Activated CD8-positive, alpha-beta T cell treated with anti-CD3 and anti-CD28 coated beads for 36 hours (primary cell): ENCODE data around the gene OR52K2. TPM values are rescaled to one million over a fixed set of nuclear protein-coding genes. Genes with fewer than 3 reads are reported as not detected.
"Not testable (repeated sequence)": the region's sequence is repeated elsewhere in the genome, so short reads cannot be mapped to it uniquely, and the experiment has no call there.

Experiments used
- ATAC-seq: fragments of 200-7000 bp; cut with Tn5 transposase; one replicate; pipeline ENCODE4 v1.10.0; 2021; ENCODE audit warnings: mild to moderate bottlenecking, moderate library complexity
- CTCF ChIA-PET: fragments of 350-600 bp; sonication (Branson Sonifier 250); formaldehyde crosslinking; loops from one replicate; lab custom pipeline; 2021; ENCODE audit warnings: antibody characterized with exemption; lab: Charles Lee
- POLR2A ChIA-PET: fragments of 350-600 bp; sonication (Branson Sonifier 250); formaldehyde crosslinking; loops from one replicate; lab custom pipeline; 2021; ENCODE audit warnings: antibody characterized with exemption; lab: Charles Lee
- DNase-seq: peaks from one replicate; pipeline ENCODE4 v3.0.0-alpha.2; 2020
- H3K27ac Mint-ChIP-seq: one replicate; pipeline ENCODE4 v1.8.0; 2021; ENCODE audit warnings: mild to moderate bottlenecking, mixed read lengths
- H3K27me3 Mint-ChIP-seq: one replicate; pipeline ENCODE4 v1.8.0; 2021; ENCODE audit warnings: mixed read lengths
- H3K36me3 Mint-ChIP-seq: one replicate; pipeline ENCODE4 v1.8.0; 2021; ENCODE audit warnings: low read depth, mixed read lengths
- H3K4me1 Mint-ChIP-seq: one replicate; pipeline ENCODE4 v1.8.0; 2021; ENCODE audit warnings: low read depth, mixed read lengths
- H3K4me3 Mint-ChIP-seq: one replicate; pipeline ENCODE4 v1.8.0; 2021; ENCODE audit warnings: mild to moderate bottlenecking, moderate library complexity, mixed read lengths
- H3K9me3 Mint-ChIP-seq: one replicate; pipeline ENCODE4 v1.8.0; 2021; ENCODE audit warnings: mixed read lengths
- CTCF ChIP-seq: fragments of 200-600 bp; IDR thresholded peaks from one replicate; pipeline ENCODE4 v1.8.0; 2022; ENCODE audit warnings: antibody characterized with exemption, mild to moderate bottlenecking
- intact Hi-C: fragments of 100-400 bp; cut with micrococcal nuclease; formaldehyde crosslinking; loops from one replicate; pipeline ENCODE4 v1.10.0; 2022
- total RNA-seq, 2 experiments: library from RNA; stranded (reverse); gene quantifications; one replicate each; pipeline ENCODE4 v1.2.3, GENCODE V29; 2021

The OR52K2 gene
- total RNA-seq: not detected

GRCh38 chr11:4448995-4449394 lies at the start of gene OR52K2:
OR52K2 (plus strand) TSS chr11:4449295; CDS start chr11:4449340, 45 bp downstream.
- Mint-ChIP-seq H3K4me1 (no peaks in the 10 kb centered on the region), H3K27me3 (peaks cover 3% of the 10 kb centered on the region), H3K27ac (no peak within 1 kb of the TSS), H3K36me3 (no peaks in the 10 kb centered on the region), H3K9me3 (peaks cover under 1% of the 10 kb centered on the region), H3K4me3 (no peak within 1 kb of the TSS)
- DNase-seq (no peak), ATAC-seq (no peak)
- ChIA-PET POLR2A (no interaction called here), CTCF (no interaction called here)
- TF ChIP-seq CTCF: no peak
- intact Hi-C loops: no loop called here

GRCh38 chr11:4406206-4406605 lies 42.9 kb upstream of the OR52K2 start:
- H3K4me1 Mint-ChIP-seq, POLR2A ChIA-PET, H3K4me3 Mint-ChIP-seq, H3K27ac Mint-ChIP-seq, DNase-seq, ATAC-seq, H3K36me3 Mint-ChIP-seq, CTCF ChIA-PET, H3K9me3 Mint-ChIP-seq, intact Hi-C loops: not testable (repeated sequence)
- peaks cover 14% of the 10 kb centered on the region for H3K27me3 Mint-ChIP-seq

DNA sequence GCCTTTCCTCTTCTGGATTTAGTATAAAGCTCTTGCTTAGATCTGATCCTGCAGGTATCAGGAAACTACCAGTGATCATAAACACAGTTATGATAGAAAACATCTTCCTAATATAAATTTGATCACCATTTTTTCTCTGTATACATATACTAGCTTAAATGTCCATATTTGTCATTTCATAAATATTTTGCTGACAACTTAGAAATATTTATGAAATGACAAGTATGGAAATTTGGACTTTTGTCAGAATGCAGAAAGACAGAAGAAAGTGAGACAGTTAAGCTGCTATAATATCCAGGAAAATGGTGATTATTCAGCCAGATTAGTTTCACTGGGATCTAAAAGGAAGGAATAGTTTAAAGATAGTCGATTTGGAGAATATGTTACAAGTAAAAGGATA lies 32.8 kb upstream of the OR52K2 start:
- intact Hi-C loops: no loop called here
- POLR2A ChIA-PET: no interaction called here
- CTCF ChIA-PET: no interaction called here
- Mint-ChIP-seq H3K4me3 (no peak overlapping the region), H3K36me3 (no peaks in the 10 kb centered on the region), H3K27ac (no peak overlapping the region), H3K4me1 (no peaks in the 10 kb centered on the region), H3K9me3 (no peaks in the 10 kb centered on the region), H3K27me3 (peaks cover 3% of the 10 kb centered on the region)
- TF ChIP-seq CTCF: no peak
- ATAC-seq (no peak), DNase-seq (no peak)

GRCh38 chr11:4416816-4417215 lies 32.3 kb upstream of the OR52K2 start:
- Mint-ChIP-seq H3K27me3 (peaks cover 3% of the 10 kb centered on the region), H3K4me1 (no peaks in the 10 kb centered on the region), H3K9me3 (no peaks in the 10 kb centered on the region), H3K4me3 (no peak overlapping the region), H3K27ac (no peak overlapping the region), H3K36me3 (no peaks in the 10 kb centered on the region)
- ATAC-seq (no peak), DNase-seq (no peak)
- CTCF ChIA-PET: no interaction called here
- intact Hi-C loops: no loop called here
- no peak for TF ChIP-seq CTCF
- POLR2A ChIA-PET: no interaction called here

DNA sequence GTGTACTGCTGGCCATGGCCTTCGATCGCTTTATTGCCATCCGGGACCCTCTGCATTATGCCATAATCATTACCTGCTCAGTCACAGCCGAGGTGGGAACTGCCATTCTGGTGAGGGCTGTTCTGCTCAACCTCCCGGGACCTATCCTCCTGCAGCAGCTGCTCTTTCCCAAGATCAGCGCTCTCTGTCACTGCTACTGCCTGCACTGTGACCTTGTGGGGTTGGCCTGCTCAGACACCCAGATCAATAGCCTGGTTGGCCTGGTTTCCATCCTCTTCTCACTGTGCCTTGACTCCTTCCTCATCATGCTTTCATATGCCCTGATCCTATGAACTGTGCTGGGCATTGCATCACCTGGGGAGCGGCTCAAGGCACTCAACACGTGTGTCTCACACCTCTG lies 30.7 kb upstream of the OR52K2 start:
- Mint-ChIP-seq H3K36me3 (no peaks in the 10 kb centered on the region), H3K27ac (no peak overlapping the region), H3K27me3 (peaks cover 1% of the 10 kb centered on the region), H3K4me3 (no peak overlapping the region), H3K4me1 (no peaks in the 10 kb centered on the region), H3K9me3 (no peaks in the 10 kb centered on the region)
- DNase-seq (no peak), ATAC-seq (no peak)
- POLR2A ChIA-PET: no interaction called here
- CTCF ChIA-PET: no interaction called here
- intact Hi-C loops: no loop called here
- no peak for TF ChIP-seq CTCF

- Mint-ChIP-seq H3K27me3 (no peaks in the 10 kb centered on the region), H3K4me1 (no peaks in the 10 kb centered on the region)
- no peak for ATAC-seq
Measured at GRCh38 chr11:4430051-4430450, 19.0 kb upstream of the OR52K2 start.

More at GRCh38 chr11:4430051-4430450, 19.0 kb upstream of the OR52K2 start:
- TF ChIP-seq CTCF: no peak
- no peak overlapping the region for H3K27ac Mint-ChIP-seq
- intact Hi-C loops: no loop called here
- no peaks in the 10 kb centered on the region for H3K9me3 Mint-ChIP-seq
- no peak for DNase-seq
- ChIA-PET POLR2A (no interaction called here), CTCF (no interaction called here)
- no peak overlapping the region for H3K4me3 Mint-ChIP-seq
- no peaks in the 10 kb centered on the region for H3K36me3 Mint-ChIP-seq
